ENCODE results near the gene VAV1.

GRCh38 chr19:6735181-6735911 lies 37.2 kb upstream of the VAV1 start:
- TF ChIP-seq ZNF274 (CRISPR knock-in tag; IDR thresholded peaks at IDR 0.05), result no peak
- no peak for TF ChIP-seq EHMT2 (IDR thresholded peaks at IDR 0.05; ENCODE audit: borderline replicate concordance, low read depth, low read length)
- no peak for TF ChIP-seq CTCF (CRISPR knock-in tag; IDR thresholded peaks at IDR 0.05)
- no peak for TF ChIP-seq SAFB2 (CRISPR knock-in tag; IDR thresholded peaks at IDR 0.05; ENCODE audit: borderline replicate concordance, low read depth)
- no peak for TF ChIP-seq YY1 (IDR thresholded peaks at IDR 0.05; ENCODE audit: insufficient read depth, insufficient replicate concordance, low read depth, low read length)
- TF ChIP-seq TGIF2 (CRISPR knock-in tag; IDR thresholded peaks at IDR 0.05), result no peak
- no peak; the same call in 1 of the 2 replicates for TF ChIP-seq THAP11 (CRISPR knock-in tag; IDR thresholded peaks at IDR 0.05)
- TF ChIP-seq MAFF (IDR thresholded peaks at IDR 0.05; ENCODE audit: low read depth, low read length), result no peak
- no peak for TF ChIP-seq EP300 (IDR thresholded peaks at IDR 0.05; ENCODE audit: low read depth in 2 of 2, low read length in 2 of 2)
- TF ChIP-seq EP300 (CRISPR knock-in tag; IDR thresholded peaks at IDR 0.05; ENCODE audit: borderline replicate concordance), result no peak
- no peak for TF ChIP-seq SIX1 (CRISPR knock-in tag; IDR thresholded peaks at IDR 0.05; ENCODE audit: borderline replicate concordance)
